Fibroblast of peridontal ligament (primary cell): ENCODE measurements around the gene HYI.
"Not testable (repeated sequence)": the region's sequence is repeated elsewhere in the genome, so short reads cannot be mapped to it uniquely, and the experiment has no call there.

Experiments used
- DNase-seq: peaks from one replicate; pipeline ENCODE4 v3.0.0-alpha.2; 2010; ENCODE audit errors: extremely low read depth

HYI gene

DNA sequence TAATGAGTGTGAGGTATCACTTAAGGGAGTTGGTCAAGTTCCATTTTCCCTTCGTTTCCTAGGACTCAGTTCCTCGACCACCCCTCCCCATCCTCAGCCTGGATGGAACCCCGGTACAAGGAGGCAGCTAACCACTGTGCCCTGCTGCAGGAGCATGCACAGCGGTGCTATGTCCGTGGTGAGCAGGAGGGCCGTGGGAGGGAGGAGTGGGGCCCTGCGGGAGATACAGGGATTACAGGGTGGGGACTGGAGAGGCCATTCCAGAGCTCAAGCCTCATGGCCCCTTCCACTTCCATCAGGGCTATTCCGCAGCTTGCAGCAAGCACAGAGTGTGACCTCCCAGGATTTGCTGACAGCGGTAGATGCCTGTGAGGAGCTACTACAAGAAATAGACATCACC lies 25.8 kb downstream of the HYI start:
- no peak for DNase-seq

DNA sequence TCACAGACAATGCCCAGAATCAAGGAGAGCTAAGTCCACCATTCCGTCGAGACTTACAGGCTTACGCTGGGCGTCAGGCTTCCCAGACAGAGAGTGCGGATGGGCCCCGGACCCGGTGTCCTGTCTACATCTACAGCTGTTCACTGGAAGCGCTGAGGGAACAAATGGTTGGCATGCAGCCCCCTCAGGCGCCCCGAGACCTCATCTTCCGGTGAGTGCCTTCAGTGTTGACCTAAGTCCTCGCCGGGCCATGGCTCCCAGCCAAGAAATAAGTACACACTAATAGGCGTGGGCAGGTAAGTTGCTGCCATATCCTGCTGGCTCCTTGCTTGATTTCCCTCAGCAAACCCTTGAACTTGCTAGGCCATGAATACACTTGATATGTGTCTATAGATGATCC lies 26.2 kb downstream of the HYI start:
- no peak for DNase-seq

DNA sequence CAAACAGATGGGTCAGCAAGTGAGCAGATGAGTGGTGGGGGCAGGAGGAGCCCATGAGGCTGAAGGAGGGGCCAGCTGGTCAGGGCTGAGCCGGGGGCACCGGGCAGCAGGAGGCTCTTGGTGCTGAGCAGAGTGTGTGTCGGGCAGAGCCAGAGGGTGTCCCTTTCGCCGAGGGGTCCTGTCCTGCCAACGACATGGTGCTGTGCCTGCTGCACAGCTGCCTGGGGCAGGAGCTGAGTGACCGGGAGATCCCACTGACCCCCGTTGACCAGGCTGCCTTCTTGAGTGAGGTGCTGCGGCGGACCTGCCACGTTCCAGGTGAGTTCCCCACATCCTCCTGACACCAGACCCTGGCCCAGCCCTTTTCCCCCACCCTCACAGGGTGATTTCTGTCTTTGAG lies 27.5 kb downstream of the HYI start:
- no peak for DNase-seq

DNA sequence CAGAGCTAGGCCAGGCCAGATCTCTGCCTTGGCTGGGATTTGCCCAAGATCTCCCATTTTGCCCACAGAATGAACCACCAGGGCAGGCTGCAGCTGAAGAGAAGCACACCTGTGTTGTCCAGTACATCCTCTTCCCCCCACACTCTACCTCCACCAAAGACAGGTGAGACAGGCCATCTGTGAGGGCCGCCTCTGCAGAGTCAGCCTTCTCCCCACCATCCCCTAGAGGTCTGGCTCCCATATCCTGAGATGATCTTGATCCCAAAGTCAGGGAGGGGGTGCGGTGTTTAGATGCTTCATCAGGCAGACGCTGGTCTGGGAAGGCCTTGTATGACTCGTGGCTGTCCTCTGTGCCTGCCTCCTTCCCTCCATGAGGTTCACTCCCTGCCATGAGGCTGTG lies 28.7 kb downstream of the HYI start:
- no peak for DNase-seq

DNA sequence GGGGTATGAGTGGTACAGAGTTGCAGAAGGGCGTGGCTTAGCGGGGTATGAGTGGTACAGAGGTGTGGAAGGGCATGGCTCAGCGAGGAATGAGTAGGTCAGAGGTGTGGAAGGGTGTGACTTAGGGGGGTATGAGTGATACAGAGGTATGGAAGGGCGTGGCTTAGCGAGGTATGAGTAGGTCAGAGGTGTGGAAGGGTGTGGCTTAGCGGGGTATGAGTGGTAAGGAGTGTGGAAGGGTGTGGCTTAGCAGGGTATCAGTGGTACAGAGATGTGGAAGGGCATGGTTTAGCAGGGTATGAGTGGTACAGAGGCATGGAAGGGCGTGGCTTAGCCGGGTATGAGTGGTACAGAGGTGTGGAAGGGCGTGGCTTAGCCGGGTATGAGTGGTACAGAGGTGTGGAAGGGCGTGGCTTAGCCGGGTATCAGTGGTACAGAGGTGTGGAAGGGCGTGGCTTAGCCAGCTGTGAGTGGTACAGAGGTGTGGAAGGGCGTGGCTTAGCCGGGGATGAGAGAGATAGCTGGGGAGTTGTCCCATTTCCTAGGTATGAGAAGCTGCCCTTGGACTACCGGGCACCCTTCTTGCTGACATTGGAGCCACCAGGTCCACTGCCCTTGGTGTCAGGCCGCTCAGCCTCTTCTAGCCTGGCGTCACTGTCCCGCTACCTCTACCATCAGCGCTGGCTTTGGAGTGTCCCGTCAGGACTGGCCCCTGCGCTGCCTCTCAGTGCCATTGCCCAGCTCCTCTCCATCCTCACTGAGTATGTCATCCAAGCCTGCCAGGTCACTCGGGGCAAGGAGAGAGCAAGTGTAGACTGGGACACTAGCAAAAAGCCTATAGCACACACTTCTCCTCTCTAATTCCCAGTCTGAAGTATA lies 29.8 kb downstream of the HYI start:
- no peak for DNase-seq

DNA sequence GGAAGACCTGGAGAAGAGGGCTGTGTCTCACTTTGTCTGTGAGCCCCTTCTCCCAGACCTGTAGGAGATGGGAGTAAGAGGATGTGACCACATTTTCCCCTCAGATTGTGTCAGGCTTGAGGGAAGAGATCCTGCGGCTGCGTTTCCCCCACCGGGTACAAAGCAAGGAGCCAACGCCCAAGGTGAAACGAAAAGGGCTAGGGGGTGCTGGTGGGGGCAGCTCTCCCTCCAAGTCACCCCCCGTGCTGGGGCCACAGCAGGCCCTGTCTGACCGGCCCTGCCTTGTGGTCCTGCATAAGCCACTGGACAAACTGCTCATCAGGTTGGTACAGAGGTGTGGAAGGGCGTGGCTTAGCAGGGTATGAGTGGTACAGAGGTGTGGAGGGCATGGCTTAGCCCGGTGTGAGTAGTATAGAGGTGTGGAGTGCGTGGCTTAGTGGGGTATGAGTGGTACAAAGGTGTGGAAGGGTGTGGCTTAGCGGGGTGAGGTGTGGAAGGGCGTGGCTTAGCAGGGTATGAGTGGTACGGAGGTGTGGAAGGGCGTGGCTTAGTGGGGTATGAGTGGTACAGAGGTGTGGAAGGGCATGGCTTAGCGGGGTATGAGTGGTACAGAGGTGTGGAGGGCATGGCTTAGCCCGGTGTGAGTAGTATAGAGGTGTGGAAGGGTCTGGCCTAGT lies 30.6 kb downstream of the HYI start:
- DNase-seq, result no peak

DNA sequence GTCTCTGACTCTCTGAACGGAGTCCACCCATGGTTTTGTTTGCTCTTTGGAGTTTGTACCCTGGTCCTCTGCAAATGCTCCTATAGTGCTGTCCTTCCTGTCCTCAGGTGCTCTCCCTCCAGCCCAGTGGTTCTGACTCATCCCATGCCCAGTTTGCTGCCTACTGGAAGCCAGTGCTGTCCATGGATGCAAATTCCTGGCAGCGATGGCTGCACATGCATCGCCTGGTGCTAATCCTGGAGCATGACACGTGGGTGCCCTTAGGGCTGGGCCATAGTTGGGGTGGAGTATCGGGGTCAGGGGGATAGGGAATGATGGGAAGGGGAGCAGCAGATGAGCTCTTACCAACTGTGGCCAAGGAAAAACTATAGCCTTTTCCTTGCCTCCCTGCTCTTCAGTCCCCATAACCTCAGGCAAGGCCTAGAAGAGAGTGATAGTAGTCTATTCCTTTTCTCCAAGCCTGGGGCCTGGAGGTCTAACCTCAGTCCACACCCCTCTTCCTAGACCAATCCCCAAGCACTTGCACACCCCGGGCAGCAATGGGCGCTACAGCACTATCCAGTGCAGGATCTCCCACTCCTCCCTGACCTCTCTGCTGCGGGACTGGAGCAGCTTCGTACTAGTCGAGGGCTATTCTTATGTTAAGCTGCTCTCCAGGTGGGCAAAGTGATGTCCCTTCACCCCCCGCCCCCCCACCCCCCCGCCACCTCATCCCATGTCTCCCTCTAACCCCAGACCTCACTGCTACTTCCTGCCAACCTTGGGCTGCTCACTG lies 31.6 kb downstream of the HYI start:
- no peak for DNase-seq

DNA sequence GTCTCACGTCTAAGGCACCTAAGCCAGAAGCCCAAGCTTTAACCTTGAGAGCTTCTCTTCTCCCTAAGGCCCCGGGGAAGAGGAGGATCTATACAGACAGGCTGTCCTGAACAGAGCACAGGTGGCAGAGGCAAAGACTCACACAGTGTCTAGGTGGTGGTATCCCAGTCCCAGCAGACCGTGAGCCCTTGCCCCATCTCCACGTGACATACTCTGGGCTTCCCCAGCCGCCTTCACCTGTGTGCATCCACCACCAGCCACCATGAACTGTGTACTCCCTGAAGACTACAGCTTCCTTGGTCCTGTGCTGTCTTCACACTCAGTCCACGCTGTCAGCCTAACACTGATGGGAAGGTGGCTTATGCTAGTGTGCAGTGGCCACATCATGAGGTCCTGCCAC lies 32.3 kb downstream of the HYI start:
- no peak for DNase-seq

DNA sequence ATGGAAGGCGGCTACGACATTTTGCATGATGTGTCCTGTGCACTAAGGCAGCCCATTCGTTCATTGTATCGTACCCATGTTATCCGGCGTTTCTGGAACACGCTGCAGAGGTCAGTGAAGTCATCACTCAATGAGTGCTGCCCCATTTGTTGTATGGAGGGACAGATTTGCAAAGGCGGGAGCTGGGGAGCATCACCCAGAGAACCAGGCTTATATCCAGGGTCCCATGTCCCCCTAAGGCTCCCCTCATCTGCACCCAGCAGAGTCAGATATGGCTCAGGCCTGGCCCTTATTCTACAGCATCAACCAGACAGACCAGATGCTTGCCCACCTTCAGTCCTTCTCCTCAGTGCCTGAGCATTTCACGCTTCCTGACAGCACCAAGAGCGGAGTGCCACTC lies 32.9 kb downstream of the HYI start:
- no peak for DNase-seq

DNA sequence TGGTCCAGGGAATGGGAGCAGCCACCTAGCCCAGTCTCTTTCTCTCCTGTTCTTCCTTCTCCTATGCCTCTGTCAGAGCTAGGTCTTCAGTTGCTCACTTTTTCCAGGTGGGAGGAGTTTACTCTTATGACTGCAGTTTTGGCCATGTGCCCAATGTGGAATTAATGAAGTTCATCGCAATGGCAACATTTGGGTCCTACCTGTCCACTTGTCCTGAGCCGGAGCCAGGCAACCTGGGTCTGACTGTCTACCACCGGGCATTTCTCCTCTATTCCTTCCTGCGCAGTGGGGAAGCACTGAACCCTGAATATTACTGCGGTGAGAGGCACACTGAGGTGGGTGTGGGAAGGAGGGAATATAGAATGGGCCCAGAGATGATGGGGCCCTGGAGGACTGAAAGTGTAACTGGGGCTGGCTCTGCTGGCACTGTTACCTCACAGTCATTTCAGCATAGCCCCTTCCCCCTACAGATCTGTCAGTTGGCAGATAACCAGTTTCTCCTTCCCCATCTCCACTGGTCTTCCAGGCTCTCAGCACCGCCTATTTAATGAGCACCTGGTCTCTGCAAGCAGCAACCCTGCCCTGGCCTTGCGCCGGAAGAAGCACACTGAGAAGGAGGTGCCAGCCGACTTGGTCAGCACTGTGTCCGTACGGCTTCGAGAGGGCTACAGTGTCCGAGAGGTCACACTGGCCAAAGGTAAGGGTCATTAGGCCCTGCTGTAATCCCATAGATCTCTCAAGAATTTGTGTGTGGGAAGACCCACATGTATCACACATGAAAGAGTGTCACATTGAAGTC lies 33.9 kb downstream of the HYI start:
- no peak for DNase-seq

DNA sequence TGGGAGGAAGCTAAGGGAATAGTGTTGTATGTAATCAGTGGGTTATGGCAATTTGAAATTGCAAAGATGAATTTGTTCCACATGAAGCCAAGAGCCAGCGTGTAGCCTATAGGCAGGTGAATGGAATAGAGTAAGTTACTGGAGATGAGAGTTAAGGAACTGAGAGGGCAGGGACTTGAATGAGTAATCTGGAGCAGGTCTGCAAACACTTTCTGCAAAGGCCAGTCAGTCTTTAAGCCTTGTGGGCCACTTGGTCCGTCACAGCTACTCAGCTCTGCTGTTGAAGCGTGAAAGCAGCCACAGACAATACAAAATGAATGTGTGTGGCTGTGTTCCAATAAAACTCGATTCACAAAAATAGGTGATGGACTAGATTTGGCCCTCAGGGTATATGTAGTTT lies 34.9 kb downstream of the HYI start:
- DNase-seq, result no peak

DNA sequence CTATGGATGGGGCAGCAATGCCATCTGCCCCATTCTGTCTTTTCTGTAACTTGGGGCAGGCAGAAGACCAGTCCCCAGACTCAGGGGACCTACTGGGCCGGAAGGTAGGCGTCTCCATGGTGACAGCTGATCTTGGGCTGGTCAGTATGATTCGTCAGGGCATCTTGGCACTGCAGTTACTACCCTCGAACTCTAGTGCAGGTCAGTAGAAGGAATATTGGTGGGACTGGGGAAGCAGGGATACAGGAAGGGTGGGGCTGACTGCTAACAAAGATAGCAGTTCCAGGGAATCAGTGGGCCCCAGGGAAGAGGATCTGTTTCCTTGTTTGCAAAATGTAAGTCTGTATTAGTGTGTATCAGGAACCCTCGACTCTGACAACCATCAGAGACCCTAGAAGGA lies 37.8 kb downstream of the HYI start:
- no peak for DNase-seq

DNA sequence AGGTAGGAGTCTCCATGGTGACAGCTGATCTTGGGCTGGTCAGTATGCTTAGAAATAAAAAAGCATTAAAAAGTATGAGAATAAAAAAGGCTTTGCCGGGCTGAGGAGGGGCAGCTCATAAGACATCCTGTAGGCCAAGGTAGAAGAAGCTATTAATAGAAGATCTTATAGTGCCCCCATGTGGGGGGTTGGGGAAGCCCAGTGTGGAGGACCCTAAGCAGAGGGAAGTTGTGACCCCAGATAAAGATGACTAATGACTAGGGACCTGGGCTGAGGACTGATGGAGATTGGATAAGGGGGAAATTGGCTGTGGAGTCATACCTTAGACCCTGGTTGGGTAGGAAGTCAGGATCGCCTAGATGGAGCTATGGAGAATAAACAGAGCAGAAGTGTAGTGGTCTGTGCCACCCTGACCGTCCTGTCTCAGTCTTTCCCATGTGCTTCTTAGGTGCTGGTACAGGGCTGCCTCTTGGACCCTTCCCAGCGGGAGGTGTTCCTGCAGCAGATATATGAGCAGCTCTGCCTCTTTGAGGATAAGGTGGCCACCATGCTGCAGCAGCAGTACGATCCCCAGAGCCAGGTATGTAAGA lies 39.0 kb downstream of the HYI start:
- peak; percentile 56 for DNase-seq

DNA sequence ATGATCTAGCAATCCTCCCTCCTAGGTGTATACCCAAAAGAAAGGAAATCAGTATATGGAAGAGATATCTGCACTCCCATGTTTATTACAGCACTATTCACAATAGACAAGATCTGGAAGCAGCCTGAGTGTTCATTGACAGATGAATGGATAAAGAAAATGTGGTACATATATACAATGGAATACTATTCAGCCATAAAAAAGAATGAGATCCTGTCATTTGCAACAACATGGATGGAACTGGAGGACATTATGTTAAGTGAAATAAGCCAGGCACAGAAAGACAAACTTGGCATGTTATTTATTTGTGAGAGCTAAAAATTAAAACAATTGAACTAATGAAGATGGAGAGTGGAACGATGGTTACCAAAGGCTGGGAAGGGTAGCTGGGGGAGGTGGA lies 40.3 kb downstream of the HYI start:
- DNase-seq, result not testable (repeated sequence)

DNA sequence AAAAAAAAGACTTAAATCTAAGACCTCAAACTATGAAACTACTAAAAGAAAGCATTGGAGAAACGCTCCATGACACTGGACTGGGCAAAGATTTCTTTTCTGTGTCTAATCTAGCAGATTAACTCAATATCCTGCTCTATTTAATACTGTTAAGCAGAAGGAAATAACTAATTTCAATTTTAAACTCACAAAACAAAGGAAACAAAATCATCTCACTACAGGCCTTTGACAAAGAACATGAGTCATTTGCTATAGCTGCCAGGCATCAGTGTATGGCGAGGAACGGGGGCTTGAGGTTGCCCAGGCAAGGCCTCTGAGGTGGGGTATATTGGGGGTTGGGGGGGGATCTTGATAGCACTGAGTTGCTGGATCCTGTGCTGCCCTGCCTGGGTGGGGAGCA lies 43.2 kb downstream of the HYI start:
- no peak for DNase-seq

DNA sequence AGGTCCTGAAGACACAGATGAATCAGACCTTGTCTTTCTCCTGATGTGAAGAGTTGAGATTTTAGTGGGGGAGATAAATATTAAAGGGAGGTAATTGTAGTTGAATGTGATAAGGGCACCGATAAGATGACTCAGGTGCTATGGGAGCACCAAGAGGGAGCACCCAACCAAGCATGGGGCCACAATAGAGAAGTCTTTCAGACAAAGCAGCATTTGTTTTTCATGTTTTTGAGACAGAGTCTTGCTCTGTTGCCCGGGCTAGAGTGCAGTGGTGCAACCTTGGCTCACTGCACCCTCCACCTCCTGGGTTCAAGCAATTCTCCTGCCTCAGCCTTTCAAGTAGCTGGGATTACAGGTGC lies 47.9 kb downstream of the HYI start:
- no peak for DNase-seq

DNA sequence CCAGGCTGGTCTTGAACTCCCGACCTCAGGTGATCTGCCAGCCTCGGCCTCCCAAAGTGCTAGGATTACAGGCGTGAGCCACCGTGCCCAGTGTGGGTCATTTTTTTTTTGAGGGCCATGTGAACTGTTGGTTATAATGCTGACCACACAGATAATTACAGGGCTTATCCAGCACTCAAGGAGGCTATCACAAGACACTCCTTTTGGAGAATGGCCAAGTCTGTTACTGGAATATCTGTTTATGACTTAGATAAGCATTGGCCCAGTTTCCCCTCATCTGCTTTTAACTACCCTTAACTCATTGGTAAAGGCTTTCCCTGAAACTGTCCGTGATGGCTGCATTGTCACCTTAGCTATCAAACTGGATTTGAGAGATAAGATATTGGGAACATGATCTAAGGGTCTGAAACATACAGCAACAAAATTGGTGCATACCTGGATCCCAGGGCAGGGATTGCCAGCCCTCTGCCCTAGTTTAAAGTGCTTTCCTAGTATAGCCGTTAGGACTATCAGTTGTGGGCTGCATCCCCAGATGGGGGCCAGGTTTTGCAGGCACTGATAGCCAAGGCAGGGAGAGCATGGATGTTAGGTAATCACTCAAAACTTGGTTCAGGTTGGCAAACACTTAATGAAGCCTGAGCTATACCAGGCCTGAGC lies 48.4 kb downstream of the HYI start:
- peak; percentile 60 for DNase-seq

DNA sequence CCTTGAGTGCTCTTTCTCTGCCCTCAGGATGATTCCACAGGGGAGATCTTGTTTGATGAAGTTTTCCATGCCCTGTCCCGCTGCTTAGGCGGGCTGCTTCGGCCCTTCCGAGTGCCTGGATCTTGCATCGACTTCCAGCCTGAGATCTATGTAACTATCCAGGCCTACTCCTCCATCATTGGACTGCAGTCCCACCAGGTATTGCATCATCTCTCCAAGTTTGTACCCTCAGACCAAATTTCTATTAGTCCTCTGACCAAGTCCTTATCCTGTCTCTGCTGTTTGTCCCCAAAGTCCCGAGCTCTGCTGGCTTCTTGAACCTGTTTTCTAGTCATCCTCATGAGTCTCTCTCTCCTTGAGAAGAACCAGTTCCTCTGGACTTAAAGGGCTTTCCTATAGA lies 49.4 kb downstream of the HYI start:
- DNase-seq, result no peak

DNA sequence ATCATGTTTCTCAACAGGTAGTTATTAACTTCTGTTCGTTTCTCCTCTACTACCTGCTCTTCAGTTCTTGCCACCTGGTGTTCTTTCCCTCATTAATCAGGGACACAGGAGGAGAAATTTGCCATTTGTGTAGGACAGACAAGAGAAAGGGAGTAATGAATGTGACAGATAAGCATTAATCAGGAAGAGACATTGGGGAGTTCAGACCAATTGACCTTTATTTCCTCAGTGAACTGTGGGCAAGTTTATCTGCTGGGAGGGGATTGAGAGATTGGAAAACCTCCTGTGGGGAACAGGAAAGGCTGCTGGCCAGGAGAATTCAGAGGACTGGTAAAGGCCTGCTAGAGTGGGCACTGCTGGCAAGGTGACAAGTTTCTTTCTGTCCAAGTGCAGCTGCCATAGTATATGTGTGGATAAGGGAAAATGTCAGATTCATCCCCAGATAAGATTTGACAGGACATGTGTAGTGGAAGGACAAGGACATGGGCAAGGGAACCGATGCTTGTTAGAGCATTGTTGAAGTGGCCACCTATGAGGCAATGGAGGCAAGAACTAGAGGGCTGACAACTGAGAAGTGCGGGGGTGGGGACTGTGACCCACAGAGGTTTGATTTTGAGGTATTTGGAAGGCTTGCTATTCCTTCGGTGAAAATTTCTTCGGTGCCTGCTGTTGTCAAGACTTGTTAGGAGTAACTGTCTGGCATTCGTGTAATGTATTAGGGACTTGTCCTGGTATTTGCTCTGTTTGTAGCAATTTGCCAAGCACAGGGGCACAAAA lies 51.5 kb downstream of the HYI start:
- DNase-seq, result no peak
